Caco-2 (cell line): Measurements from ENCODE around the gene KIFC3. TPM values are rescaled to one million over a fixed set of nuclear protein-coding genes. Genes with fewer than 3 reads are reported as not detected.
A peak's percentile ranks its signal among the peaks of the same experiment; 100 is the strongest.

Experiments used
- BruUV-seq: library from RNA; stranded (reverse); fragments of 400-500 nt; replicated peaks from 2 replicates; lab custom pipeline; 2021; lab: Mats Ljungman, UMichigan
- CTCF ChIA-PET: fragments of 300-600 bp; sonication (Branson Sonifier 250); formaldehyde crosslinking; loops from one replicate; lab custom pipeline; 2022; ENCODE audit warnings: antibody characterized with exemption; lab: Charles Lee
- POLR2A ChIA-PET: fragments of 300-600 bp; sonication (Branson Sonifier 250); formaldehyde crosslinking; loops from one replicate; lab custom pipeline; 2022; ENCODE audit warnings: antibody characterized with exemption; lab: Charles Lee
- DNase-seq, 2 experiments: peaks; one replicate each; pipeline versions ENCODE4 v3.0.0 to v3.0.0-alpha.2; 2020 to 2022
- H3K27me3 ChIP-seq: replicated peaks from 2 replicates; pipeline ENCODE4 v1.6.0; 2011; ENCODE audit warnings: low read length; ENCODE audit not compliant: control insufficient read depth, insufficient read depth
- H3K36me3 ChIP-seq: 2 replicates; pipeline ENCODE4 v1.5.1; 2011; ENCODE audit warnings: low read length; ENCODE audit not compliant: control insufficient read depth, insufficient read depth
- H3K4me1 ChIP-seq: fragments of 250-450 bp; sonication (Bioruptor Pico); 2 replicates; pipeline ENCODE4 v1.5.1; 2020; ENCODE audit warnings: mild to moderate bottlenecking
- H3K4me3 ChIP-seq: 2 replicates; pipeline ENCODE4 v1.5.1; 2011; ENCODE audit warnings: low read depth, mild to moderate bottlenecking, control low read depth, low read length
- H3K9me3 ChIP-seq: fragments of 250-450 bp; sonication (Bioruptor Pico); 2 replicates; pipeline ENCODE4 v1.5.1; 2020; ENCODE audit warnings: mild to moderate bottlenecking, moderate library complexity
- H3K27ac Mint-ChIP-seq: one replicate; pipeline ENCODE4 v1.8.0; 2022; ENCODE audit warnings: mixed read lengths; ENCODE audit not compliant: unreplicated experiment
- H3K27me3 Mint-ChIP-seq: one replicate; pipeline ENCODE4 v1.8.0; 2022; ENCODE audit warnings: mixed read lengths; ENCODE audit not compliant: insufficient read depth, unreplicated experiment
- H3K36me3 Mint-ChIP-seq: one replicate; pipeline ENCODE4 v1.8.0; 2022; ENCODE audit warnings: mild to moderate bottlenecking, mixed read lengths; ENCODE audit not compliant: insufficient read depth, unreplicated experiment
- H3K4me1 Mint-ChIP-seq: one replicate; pipeline ENCODE4 v1.8.0; 2022; ENCODE audit warnings: low read depth, mixed read lengths; ENCODE audit not compliant: unreplicated experiment
- H3K4me3 Mint-ChIP-seq: one replicate; pipeline ENCODE4 v1.8.0; 2022; ENCODE audit warnings: mild to moderate bottlenecking, moderate library complexity, mixed read lengths; ENCODE audit not compliant: unreplicated experiment
- H3K9me3 Mint-ChIP-seq: one replicate; pipeline ENCODE4 v1.8.0; 2022; ENCODE audit warnings: mixed read lengths; ENCODE audit not compliant: unreplicated experiment
- CTCF ChIP-seq, 2 experiments: fragments of 200-600 bp in 1 of 2; IDR thresholded peaks; 1 replicate in 1 of 2; 2 replicates in 1 of 2; pipeline versions ENCODE4 v1.5.1 to v1.8.0; 2011 to 2022; ENCODE audit warnings: antibody characterized with exemption in 1 of 2, control low read depth in 1 of 2, inconsistent platforms in 1 of 2, low read depth in 1 of 2, low read length in 1 of 2, mild to moderate bottlenecking in 1 of 2, moderate library complexity in 1 of 2; ENCODE audit not compliant: insufficient read depth in 1 of 2, severe bottlenecking in 1 of 2, unreplicated experiment in 1 of 2
- intact Hi-C: fragments of 100-400 bp; cut with micrococcal nuclease; formaldehyde crosslinking; loops from one replicate; pipeline ENCODE4 v1.10.0; 2022; ENCODE audit not compliant: unreplicated experiment
- total RNA-seq: library from RNA; stranded (reverse); gene quantifications from 2 replicates; pipeline ENCODE4 v1.2.3, GENCODE V29; 2022

KIFC3 gene
- total RNA-seq, 1 experiment from 2014 or later, result 103 TPM

- no peak for TF ChIP-seq CTCF (IDR thresholded peaks at IDR 0.05; ENCODE audit: insufficient read depth in 1 of 2, low read depth in 1 of 2, low read length in 1 of 2, severe bottlenecking in 1 of 2, unreplicated experiment in 1 of 2)
- Histone ChIP-seq H3K36me3 (no peaks in the 10 kb centered on the region), H3K9me3 (no peaks in the 10 kb centered on the region), H3K27me3 (no peaks in the 10 kb centered on the region), H3K4me1 (peaks cover 72% of the 10 kb centered on the region), H3K4me3 (no peak overlapping the region)
- ChIA-PET CTCF (no interaction called here), POLR2A (interaction anchor here (1.2 kb wide), 1 partner anchor 9 kb away, joined by 3 read pairs; no protein-coding TSS in a partner anchor)
- intact Hi-C loops, result loop anchor here (1.0 kb wide), 4 partner anchors 9 to 38 kb away; no protein-coding TSS in a partner anchor
- no TSS peak for BruUV-seq
- DNase-seq, result no peak
- Mint-ChIP-seq H3K9me3 (no peaks in the 10 kb centered on the region), H3K27ac (peak overlapping the region; percentile 86), H3K4me1 (peaks cover 67% of the 10 kb centered on the region), H3K36me3 (peaks cover 13% of the 10 kb centered on the region), H3K4me3 (peak overlapping the region; percentile 59), H3K27me3 (no peaks in the 10 kb centered on the region)
These were observed 23.2 kb upstream of the KIFC3 start for GRCh38 chr16:57825298-57826044.

GRCh38 chr16:57824888-57825287, 22.6 kb upstream of the KIFC3 start:
- POLR2A ChIA-PET, result interaction anchor here (1.2 kb wide), 1 partner anchor 9 kb away, joined by 3 read pairs; no protein-coding TSS in a partner anchor
- peak; percentile 88 to 93 for DNase-seq

GRCh38 chr16:57823836-57824235, 21.5 kb upstream of the KIFC3 start:
- BruUV-seq, result no TSS peak
- H3K36me3 ChIP-seq, result no peaks in the 10 kb centered on the region
- H3K27me3 ChIP-seq, result no peaks in the 10 kb centered on the region
- Mint-ChIP-seq H3K27ac (peak overlapping the region; percentile 86), H3K9me3 (no peaks in the 10 kb centered on the region), H3K36me3 (peaks cover 13% of the 10 kb centered on the region), H3K27me3 (no peaks in the 10 kb centered on the region), H3K4me1 (peaks cover 73% of the 10 kb centered on the region), H3K4me3 (no peak overlapping the region)
- DNase-seq, result no peak
- H3K4me1 ChIP-seq, result peaks cover 78% of the 10 kb centered on the region
- ChIA-PET CTCF (interaction anchor here (0.8 kb wide), 1 partner anchor 39 kb away, joined by 3 read pairs; no protein-coding TSS in a partner anchor), POLR2A (no interaction called here)
- H3K9me3 ChIP-seq, result no peaks in the 10 kb centered on the region
- H3K4me3 ChIP-seq, result no peak overlapping the region
- TF ChIP-seq CTCF (IDR thresholded peaks at IDR 0.05; ENCODE audit: insufficient read depth in 1 of 2, low read depth in 1 of 2, low read length in 1 of 2, severe bottlenecking in 1 of 2, unreplicated experiment in 1 of 2), result no peak
- intact Hi-C loops, result no loop called here

More at GRCh38 chr16:57824888-57825287, 22.6 kb upstream of the KIFC3 start:
- intact Hi-C loops, result loop anchor here (1.0 kb wide), 2 partner anchors 9 to 13 kb away; no protein-coding TSS in a partner anchor
- H3K4me3 ChIP-seq, result no peak overlapping the region
- CTCF ChIA-PET, result no interaction called here
- H3K4me3 Mint-ChIP-seq, result peak overlapping the region; percentile 59
- peaks cover 13% of the 10 kb centered on the region for H3K36me3 Mint-ChIP-seq
- H3K9me3 ChIP-seq, result no peaks in the 10 kb centered on the region
- H3K27me3 Mint-ChIP-seq, result no peaks in the 10 kb centered on the region
- TF ChIP-seq CTCF (IDR thresholded peaks at IDR 0.05; ENCODE audit: insufficient read depth in 1 of 2, low read depth in 1 of 2, low read length in 1 of 2, severe bottlenecking in 1 of 2, unreplicated experiment in 1 of 2), result no peak
- no peaks in the 10 kb centered on the region for H3K36me3 ChIP-seq
- H3K27me3 ChIP-seq, result no peaks in the 10 kb centered on the region
- peaks cover 69% of the 10 kb centered on the region for H3K4me1 Mint-ChIP-seq
- H3K27ac Mint-ChIP-seq, result peak overlapping the region; percentile 86
- H3K4me1 ChIP-seq, result peaks cover 75% of the 10 kb centered on the region
- BruUV-seq, result no TSS peak
- H3K9me3 Mint-ChIP-seq, result no peaks in the 10 kb centered on the region
